HL-60/S4 (cell line): ENCODE measurements around the gene DEFB123.

Source experiments
- in situ Hi-C: fragments of 300-500 bp; cut with MboI; formaldehyde crosslinking; loops from 2 replicates; pipeline ENCODE4 v1.14.3; 2022; ENCODE audit warnings: low sequenced_read_pairs

The DEFB123 gene

GRCh38 chr20:31473331-31474096 is 33.1 kb downstream of the DEFB123 start:
- in situ Hi-C loops: no loop called here

GRCh38 chr20:31474097-31474436 is 33.6 kb downstream of the DEFB123 start:
- in situ Hi-C loops: no loop called here

GRCh38 chr20:31474758-31475427 is 34.5 kb downstream of the DEFB123 start, which contains the start of the genes DEFB124 and REM1:
Gene DEFB124, minus strand, starts transcription at chr20:31475127. Its CDS starts 2,114 bp downstream, at chr20:31473013.
Gene REM1, plus strand, starts transcription at chr20:31475288. Its CDS starts 1,158 bp downstream, at chr20:31476446.
- in situ Hi-C loops: no loop called here

- in situ Hi-C loops: no loop called here
Measured at GRCh38 chr20:31475472-31476293, 35.3 kb downstream of the DEFB123 start.

- in situ Hi-C loops: no loop called here
Measured at GRCh38 chr20:31476294-31476585, 35.8 kb downstream of the DEFB123 start.

GRCh38 chr20:31476643-31477215 is 36.3 kb downstream of the DEFB123 start:
- in situ Hi-C loops: no loop called here

GRCh38 chr20:31484001-31484400 is 43.6 kb downstream of the DEFB123 start:
- in situ Hi-C loops: no loop called here

GRCh38 chr20:31485450-31486339 is 45.3 kb downstream of the DEFB123 start:
- in situ Hi-C loops: no loop called here

- in situ Hi-C loops: no loop called here
Measured at GRCh38 chr20:31488115-31488514, 47.7 kb downstream of the DEFB123 start.

GRCh38 chr20:31489152-31489551 is 48.7 kb downstream of the DEFB123 start:
- in situ Hi-C loops: no loop called here

- in situ Hi-C loops: no loop called here
Measured at GRCh38 chr20:31490752-31491151, 50.3 kb downstream of the DEFB123 start.

- in situ Hi-C loops: no loop called here
Measured at GRCh38 chr20:31494131-31494530, 53.7 kb downstream of the DEFB123 start.

- in situ Hi-C loops: no loop called here
Measured at GRCh38 chr20:31496761-31497295, 56.4 kb downstream of the DEFB123 start.

GRCh38 chr20:31497838-31498540 is 57.6 kb downstream of the DEFB123 start:
- in situ Hi-C loops: no loop called here
